ENCODE data around the gene BRI3. TPM values are rescaled to one million over a fixed set of nuclear protein-coding genes. Genes with fewer than 3 reads are reported as not detected.

The BRI3 gene
- total and polyA plus RNA-seq, 2 of the 8 experiments (the other 6 are each of a cell fraction or from before 2014, with no cell fraction given), result 77.5 to 93.4 TPM

DNA sequence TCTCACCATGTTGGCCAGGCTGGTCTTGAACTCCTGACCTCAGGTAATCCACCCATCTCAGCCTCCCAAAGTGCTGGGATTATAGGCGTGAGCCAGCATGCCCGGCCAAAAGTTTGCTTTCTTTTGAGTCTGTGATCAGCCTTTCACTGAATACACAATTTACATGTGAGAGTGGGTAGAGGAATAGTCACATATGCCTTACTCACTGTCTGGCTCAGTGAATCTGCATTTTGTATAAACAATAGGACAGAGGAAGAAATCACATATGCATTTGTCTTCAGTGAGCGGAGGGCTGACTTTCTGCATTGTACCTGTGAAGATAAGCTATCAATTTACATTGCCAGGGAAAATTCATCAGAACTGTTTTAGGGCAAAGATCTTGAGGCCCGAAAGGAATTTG is 27.0 kb upstream of the BRI3 start (continued):
- TF ChIP-seq EP300 (IDR thresholded peaks at IDR 0.05; ENCODE audit: borderline replicate concordance in 1 of 2, low read depth in 2 of 2, low read length in 2 of 2) (no peak), BACH1 (IDR thresholded peaks at IDR 0.05; ENCODE audit: low read length) (no peak), GABPA (IDR thresholded peaks at IDR 0.05; ENCODE audit: borderline replicate concordance, insufficient read depth, low read length) (no peak)
- TF ChIP-seq, protein P1, sequence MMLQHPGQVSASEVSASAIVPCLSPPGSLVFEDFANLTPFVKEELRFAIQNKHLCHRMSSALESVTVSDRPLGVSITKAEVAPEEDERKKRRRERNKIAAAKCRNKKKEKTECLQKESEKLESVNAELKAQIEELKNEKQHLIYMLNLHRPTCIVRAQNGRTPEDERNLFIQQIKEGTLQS (IDR thresholded peaks at IDR 0.05; ENCODE audit: insufficient read depth, low read depth, low read length), result no peak
